ENCODE results near the gene MAPK4.

MAPK4 gene

GRCh38 chr18:50558157-50558556 is 1.7 kb upstream of the MAPK4 start:
- Histone ChIP-seq H3K4me3 (ENCODE audit: low read depth, low read length) (no peak overlapping the region), H3K36me3 (ENCODE audit: control insufficient read depth in 2 of 2, insufficient read depth in 1 of 2, low read length in 2 of 2) (no peaks in the 10 kb centered on the region), H3K4me1 (ENCODE audit: control insufficient read depth, insufficient read depth, low read length) (peaks cover 22% of the 10 kb centered on the region), H3K9me3 (ENCODE audit: control insufficient read depth, insufficient read depth, low read depth, low read length) (no peaks in the 10 kb centered on the region), H3K27ac (ENCODE audit: extremely low read depth, low read depth, low read length) (no peak overlapping the region)
- no peak for TF ChIP-seq ZNF16 (tag by site-specific recombination; IDR thresholded peaks at IDR 0.05; ENCODE audit: low read depth)
- TF ChIP-seq ZNF76 (tag by site-specific recombination; IDR thresholded peaks at IDR 0.05; ENCODE audit: borderline replicate concordance, low read depth): no peak
- no peak for TF ChIP-seq ZNF670 (tag by site-specific recombination; IDR thresholded peaks at IDR 0.05; ENCODE audit: low read depth)
- TF ChIP-seq, protein P1, sequence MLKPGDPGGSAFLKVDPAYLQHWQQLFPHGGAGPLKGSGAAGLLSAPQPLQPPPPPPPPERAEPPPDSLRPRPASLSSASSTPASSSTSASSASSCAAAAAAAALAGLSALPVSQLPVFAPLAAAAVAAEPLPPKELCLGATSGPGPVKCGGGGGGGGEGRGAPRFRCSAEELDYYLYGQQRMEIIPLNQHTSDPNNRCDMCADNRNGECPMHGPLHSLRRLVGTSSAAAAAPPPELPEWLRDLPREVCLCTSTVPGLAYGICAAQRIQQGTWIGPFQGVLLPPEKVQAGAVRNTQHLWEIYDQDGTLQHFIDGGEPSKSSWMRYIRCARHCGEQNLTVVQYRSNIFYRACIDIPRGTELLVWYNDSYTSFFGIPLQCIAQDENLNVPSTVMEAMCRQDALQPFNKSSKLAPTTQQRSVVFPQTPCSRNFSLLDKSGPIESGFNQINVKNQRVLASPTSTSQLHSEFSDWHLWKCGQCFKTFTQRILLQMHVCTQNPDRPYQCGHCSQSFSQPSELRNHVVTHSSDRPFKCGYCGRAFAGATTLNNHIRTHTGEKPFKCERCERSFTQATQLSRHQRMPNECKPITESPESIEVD (tag by site-specific recombination; IDR thresholded peaks at IDR 0.05): 0 out of 2 replicates have a peak, but pooled peaks have one; percentile 12
- ChIA-PET POLR2A (no interaction called here), CTCF (interaction anchor here (0.9 kb wide), 1 partner anchor 28 kb away, joined by 3 read pairs; no protein-coding TSS in a partner anchor)

- H3K4me3 ChIP-seq (ENCODE audit: low read depth, low read length): peak overlapping the region; percentile 47
- POLR2A ChIA-PET: interaction anchor here (0.5 to 1.6 kb wide), 6 partner anchors 12 to 1384 kb away, joined by 3 to 6 read pairs (median 5); partner anchors contain the start of gene ME2
- CTCF ChIA-PET: interaction anchor here (0.5 to 1.8 kb wide), 3 partner anchors 13 to 452 kb away, joined by 3 to 8 read pairs (median 3); no protein-coding TSS in a partner anchor
- peak overlapping the region; percentile 83; the same call in 1 of the 2 replicates for H3K27ac ChIP-seq (ENCODE audit: extremely low read depth, low read depth, low read length)
- peaks cover 24% of the 10 kb centered on the region for H3K4me1 ChIP-seq (ENCODE audit: control insufficient read depth, insufficient read depth, low read length)
- no peaks in the 10 kb centered on the region for H3K36me3 ChIP-seq (ENCODE audit: control insufficient read depth in 2 of 2, insufficient read depth in 1 of 2, low read length in 2 of 2)
- no peaks in the 10 kb centered on the region for H3K9me3 ChIP-seq (ENCODE audit: control insufficient read depth, insufficient read depth, low read depth, low read length)
- TF ChIP-seq ZNF629 (tag by site-specific recombination; IDR thresholded peaks at IDR 0.05): no peak
- 0 out of 2 replicates have a peak, but pooled peaks have one; percentile 31 for TF ChIP-seq PATZ1 (tag by site-specific recombination; IDR thresholded peaks at IDR 0.05)
- no peak for TF ChIP-seq ZNF549 (tag by site-specific recombination; IDR thresholded peaks at IDR 0.05)
- TF ChIP-seq ZBTB6 (tag by site-specific recombination; IDR thresholded peaks at IDR 0.05): no peak
- no peak for TF ChIP-seq ZFP69B (tag by site-specific recombination; IDR thresholded peaks at IDR 0.05)
- TF ChIP-seq, protein P2, sequence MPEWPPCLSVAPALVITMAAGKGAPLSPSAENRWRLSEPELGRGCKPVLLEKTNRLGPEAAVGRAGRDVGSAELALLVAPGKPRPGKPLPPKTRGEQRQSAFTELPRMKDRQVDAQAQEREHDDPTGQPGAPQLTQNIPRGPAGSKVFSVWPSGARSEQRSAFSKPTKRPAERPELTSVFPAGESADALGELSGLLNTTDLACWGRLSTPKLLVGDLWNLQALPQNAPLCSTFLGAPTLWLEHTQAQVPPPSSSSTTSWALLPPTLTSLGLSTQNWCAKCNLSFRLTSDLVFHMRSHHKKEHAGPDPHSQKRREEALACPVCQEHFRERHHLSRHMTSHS (tag by site-specific recombination; IDR thresholded peaks at IDR 0.05): no peak
- TF ChIP-seq YY2 (tag by site-specific recombination; IDR thresholded peaks at IDR 0.05): no peak
- TF ChIP-seq MZF1 (tag by site-specific recombination; IDR thresholded peaks at IDR 0.05; ENCODE audit: borderline replicate concordance): no peak
- no peak for TF ChIP-seq PRDM10 (tag by site-specific recombination; IDR thresholded peaks at IDR 0.05)
- TF ChIP-seq TSHZ1 (tag by site-specific recombination; IDR thresholded peaks at IDR 0.05; ENCODE audit: borderline replicate concordance): no peak
- no peak for TF ChIP-seq ZNF623 (tag by site-specific recombination; IDR thresholded peaks at IDR 0.05)
- no peak for TF ChIP-seq SP2 (tag by site-specific recombination; IDR thresholded peaks at IDR 0.05)
- peak; percentile 18; the same call in 1 of the 2 replicates for TF ChIP-seq ZBTB48 (tag by site-specific recombination; IDR thresholded peaks at IDR 0.05)
- no peak for TF ChIP-seq ZNF2 (tag by site-specific recombination; IDR thresholded peaks at IDR 0.05)
- no peak for TF ChIP-seq ZNF529 (tag by site-specific recombination; IDR thresholded peaks at IDR 0.05; ENCODE audit: insufficient replicate concordance)
Measured at GRCh38 chr18:50558948-50559751, 737 bp upstream of the MAPK4 start.

All from HEK293 (cell line).